H1 (cell line): Measurements from ENCODE around the gene OSBP2. TPM values are rescaled to one million over a fixed set of nuclear protein-coding genes. Genes with fewer than 3 reads are reported as not detected.

Source experiments
- CHD2 ChIP-seq: IDR thresholded peaks from 2 replicates; pipeline ENCODE4 v1.6.1; 2012; ENCODE audit warnings: low read length, improper control_type of control experiment
- CTBP2 ChIP-seq: IDR thresholded peaks from 2 replicates; pipeline ENCODE4 v1.7.0; 2011; ENCODE audit warnings: borderline replicate concordance, mild to moderate bottlenecking, moderate library complexity, mixed read lengths, low read length; ENCODE audit not compliant: insufficient read depth, insufficient read length
- HDAC6 ChIP-seq: IDR thresholded peaks from one replicate; pipeline ENCODE4 v1.7.1; 2012; ENCODE audit warnings: low read depth, mild to moderate bottlenecking, inconsistent platforms, low read length, moderate library complexity
- NANOG ChIP-seq: IDR thresholded peaks from 2 replicates; pipeline ENCODE4 v1.6.1; 2011; ENCODE audit warnings: low read length, low read depth, mild to moderate bottlenecking, inconsistent platforms; ENCODE audit not compliant: insufficient read depth, poor library complexity, severe bottlenecking
- RNF2 ChIP-seq: fragments of 200-900, 300-1000 bp; sonication (generic); IDR thresholded peaks from 2 replicates; pipeline ENCODE4 v1.7.1; 2016; ENCODE audit warnings: borderline replicate concordance, low read depth, mild to moderate bottlenecking, antibody characterized with exemption, low read length; ENCODE audit not compliant: poor library complexity, severe bottlenecking; ENCODE audit errors: missing control alignments
- polyA plus RNA-seq, 7 experiments: library from polyadenylated mRNA; depleted of rRNA in 3 of 7; stranded (reverse) in 5 of 7; unstranded in 2 of 7; fragments of >200 nt in 5 of 7; fragments of 200-250 nt in 2 of 7; gene quantifications; 1 replicate in 5 of 7; 2 replicates in 1 of 7; 4 replicates in 1 of 7; pipeline versions ENCODE4 v1.2.1 to v1.2.3, GENCODE V29; 2011 to 2013; ENCODE audit warnings: missing spikeins in 2 of 7, mixed read lengths in 2 of 7
- total RNA-seq: library from RNA; stranded (reverse); fragmentation: NEBNext Ultra II Directional; extraction: Animal tissue kit (Norgen Biotek cat#: 25700); gene quantifications from 2 replicates; pipeline ENCODE4 v1.2.1, GENCODE V29; 2021
- TF ChIP-seq, protein P1 (sequence below): IDR thresholded peaks from 2 replicates; pipeline ENCODE4 v1.6.1; 2011; ENCODE audit warnings: low read length, improper control_type of control experiment

OSBP2 gene
- total and polyA plus RNA-seq, 2 of the 8 experiments (the other 6 are each of a cell fraction or from before 2014, with no cell fraction given): 3.4 to 3.7 TPM

- TF ChIP-seq, protein P1, sequence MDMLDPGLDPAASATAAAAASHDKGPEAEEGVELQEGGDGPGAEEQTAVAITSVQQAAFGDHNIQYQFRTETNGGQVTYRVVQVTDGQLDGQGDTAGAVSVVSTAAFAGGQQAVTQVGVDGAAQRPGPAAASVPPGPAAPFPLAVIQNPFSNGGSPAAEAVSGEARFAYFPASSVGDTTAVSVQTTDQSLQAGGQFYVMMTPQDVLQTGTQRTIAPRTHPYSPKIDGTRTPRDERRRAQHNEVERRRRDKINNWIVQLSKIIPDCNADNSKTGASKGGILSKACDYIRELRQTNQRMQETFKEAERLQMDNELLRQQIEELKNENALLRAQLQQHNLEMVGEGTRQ: no peak
- TF ChIP-seq CHD2 (no peak), NANOG (no peak), HDAC6 (no peak), RNF2 (no peak), CTBP2 (no peak)
Measured at GRCh38 chr22:30744224-30744623, 49.5 kb downstream of the OSBP2 start (continued).
